IMR-90 (cell line): ENCODE data around the gene LMX1A. TPM values are rescaled to one million over a fixed set of nuclear protein-coding genes. Genes with fewer than 3 reads are reported as not detected.

Experiments used
- ATAC-seq: fragments of 200-7000 bp; cut with Tn5 transposase; 2 replicates; pipeline ENCODE4 v1.9.1; 2020; ENCODE audit warnings: low read depth, mild to moderate bottlenecking, moderate library complexity
- BruUV-seq: library from RNA; stranded (reverse); fragments of 400-500 nt; replicated peaks from 2 replicates; lab custom pipeline; 2021; lab: Mats Ljungman, UMichigan
- CTCF ChIA-PET: fragments of 300-600 bp; formaldehyde crosslinking; extraction: SDS; loops from one replicate; lab custom pipeline; 2021; ENCODE audit warnings: antibody characterized with exemption; lab: Yijun Ruan, JAX
- POLR2A ChIA-PET: fragments of 300-600 bp; sonication (Branson Sonifier 250); formaldehyde crosslinking; loops from one replicate; lab custom pipeline; 2022; ENCODE audit warnings: antibody characterized with exemption; ENCODE audit not compliant: unreplicated experiment; lab: Charles Lee
- DNase-seq: peaks from one replicate; pipeline ENCODE4 v3.0.0; 2013
- H2AFZ ChIP-seq: replicated peaks from 2 replicates; pipeline ENCODE3; 2013; ENCODE audit warnings: low read length, mild to moderate bottlenecking; ENCODE audit not compliant: poor library complexity
- H2AK5ac ChIP-seq: 2 replicates; pipeline ENCODE4 v1.6.1; 2013; ENCODE audit warnings: low read depth, low read length, inconsistent platforms
- H2AK9ac ChIP-seq: replicated peaks from 2 replicates; pipeline ENCODE3; 2013; ENCODE audit warnings: mild to moderate bottlenecking, low read depth, low read length, moderate library complexity; ENCODE audit not compliant: poor library complexity
- H2BK120ac ChIP-seq: 2 replicates; pipeline ENCODE4 v1.6.1; 2013; ENCODE audit warnings: low read depth, low read length, inconsistent platforms
- H2BK15ac ChIP-seq: 3 replicates; pipeline ENCODE4 v1.6.1; 2013; ENCODE audit warnings: low read depth, low read length, inconsistent platforms
- H2BK20ac ChIP-seq: 2 replicates; pipeline ENCODE4 v1.6.1; 2013; ENCODE audit warnings: low read depth, mild to moderate bottlenecking, inconsistent platforms, low read length, moderate library complexity
- H2BK5ac ChIP-seq: 2 replicates; pipeline ENCODE4 v1.6.1; 2013; ENCODE audit warnings: mild to moderate bottlenecking, low read depth, low read length, inconsistent platforms; ENCODE audit not compliant: poor library complexity, severe bottlenecking
- H3K14ac ChIP-seq: replicated peaks from 2 replicates; pipeline ENCODE4 v1.6.1; 2013; ENCODE audit warnings: low read depth, low read length, inconsistent platforms
- H3K18ac ChIP-seq: 2 replicates; pipeline ENCODE4 v1.6.1; 2013; ENCODE audit warnings: low read depth, low read length, control low read depth
- H3K23ac ChIP-seq: 2 replicates; pipeline ENCODE4 v1.6.1; 2013; ENCODE audit warnings: low read depth, low read length, inconsistent platforms
- H3K27ac ChIP-seq: 2 replicates; pipeline ENCODE4 v1.5.1; 2013; ENCODE audit warnings: mild to moderate bottlenecking, control low read depth, low read length; ENCODE audit not compliant: insufficient read depth
- H3K27me3 ChIP-seq: 2 replicates; pipeline ENCODE4 v1.6.1; 2013; ENCODE audit warnings: low read length; ENCODE audit not compliant: control insufficient read depth, insufficient read depth
- H3K36me3 ChIP-seq: 2 replicates; pipeline ENCODE4 v1.6.1; 2013; ENCODE audit warnings: low read length, mixed read lengths; ENCODE audit not compliant: control insufficient read depth, insufficient read depth
- H3K4ac ChIP-seq: 2 replicates; pipeline ENCODE4 v1.6.1; 2013; ENCODE audit warnings: low read depth, low read length, inconsistent platforms
- H3K4me1 ChIP-seq: 2 replicates; pipeline ENCODE4 v1.6.1; 2013; ENCODE audit warnings: low read length, mixed read lengths; ENCODE audit not compliant: control insufficient read depth, insufficient read depth
- H3K4me2 ChIP-seq: 2 replicates; pipeline ENCODE4 v1.6.1; 2013; ENCODE audit warnings: low read depth, mild to moderate bottlenecking, control low read depth, low read length, moderate library complexity
- H3K4me3 ChIP-seq: 2 replicates; pipeline ENCODE4 v1.5.1; 2013; ENCODE audit warnings: low read depth, mild to moderate bottlenecking, control low read depth, low read length, moderate library complexity; ENCODE audit not compliant: insufficient read depth
- H3K56ac ChIP-seq: 2 replicates; pipeline ENCODE4 v1.6.1; 2013; ENCODE audit warnings: low read length, inconsistent platforms; ENCODE audit not compliant: insufficient read depth; ENCODE audit errors: extremely low read depth
- H3K79me1 ChIP-seq, 2 experiments: 2 replicates each; pipeline ENCODE4 v1.6.1; 2013; ENCODE audit warnings: low read length in 2 of 2, inconsistent platforms in 1 of 2, low read depth in 1 of 2
- H3K9ac ChIP-seq: 2 replicates; pipeline ENCODE4 v1.6.1; 2013; ENCODE audit warnings: low read depth, low read length, control low read depth
- H3K9me1 ChIP-seq: 2 replicates; pipeline ENCODE4 v1.6.1; 2013; ENCODE audit warnings: low read length, inconsistent platforms; ENCODE audit not compliant: insufficient read depth
- H3K9me3 ChIP-seq: 2 replicates; pipeline ENCODE4 v1.6.1; 2013; ENCODE audit warnings: low read length; ENCODE audit not compliant: control insufficient read depth, insufficient read depth
- H4K20me1 ChIP-seq: 2 replicates; pipeline ENCODE4 v1.6.1; 2013; ENCODE audit warnings: low read length, inconsistent platforms; ENCODE audit not compliant: insufficient read depth
- H4K5ac ChIP-seq: 2 replicates; pipeline ENCODE4 v1.6.1; 2013; ENCODE audit warnings: mild to moderate bottlenecking, low read depth, low read length, control low read depth
- H4K8ac ChIP-seq, 2 experiments: 2 replicates each; pipeline ENCODE4 v1.6.1; 2013; ENCODE audit warnings: low read depth in 2 of 2, low read length in 2 of 2, control low read depth in 1 of 2, inconsistent platforms in 1 of 2
- H4K91ac ChIP-seq: 2 replicates; pipeline ENCODE4 v1.6.1; 2013; ENCODE audit warnings: low read depth, low read length, inconsistent platforms; ENCODE audit not compliant: insufficient read depth
- BHLHE40 ChIP-seq: fragments of 150-350 bp; IDR thresholded peaks from 2 replicates; pipeline ENCODE4 v1.6.1; 2016; ENCODE audit warnings: mild to moderate bottlenecking, low read depth, low read length
- CEBPB ChIP-seq: IDR thresholded peaks from 2 replicates; pipeline ENCODE4 v1.6.1; 2012; ENCODE audit warnings: low read depth, low read length, improper control_type of control experiment
- CHD1 ChIP-seq: IDR thresholded peaks from 2 replicates; pipeline ENCODE4 v1.6.1; 2012; ENCODE audit warnings: low read depth, low read length, improper control_type of control experiment
- FOS ChIP-seq: fragments of 150-350 bp; IDR thresholded peaks from 2 replicates; pipeline ENCODE4 v1.6.1; 2016; ENCODE audit warnings: low read depth, low read length
- MAFK ChIP-seq: IDR thresholded peaks from 2 replicates; pipeline ENCODE4 v1.6.1; 2012; ENCODE audit warnings: low read depth, low read length, improper control_type of control experiment
- MAZ ChIP-seq: IDR thresholded peaks from 2 replicates; pipeline ENCODE4 v1.6.1; 2012; ENCODE audit warnings: low read depth, mild to moderate bottlenecking, low read length, improper control_type of control experiment, moderate library complexity, borderline replicate concordance
- MXI1 ChIP-seq: IDR thresholded peaks from 2 replicates; pipeline ENCODE4 v1.6.1; 2012; ENCODE audit warnings: low read depth, mild to moderate bottlenecking, low read length, moderate library complexity, borderline replicate concordance
- NFE2L2 ChIP-seq: fragments of 150-350 bp; IDR thresholded peaks from 2 replicates; pipeline ENCODE4 v1.6.1; 2016; ENCODE audit warnings: low read depth, mild to moderate bottlenecking, low read length
- POLR2A ChIP-seq: IDR thresholded peaks from 2 replicates; pipeline ENCODE4 v1.6.1; 2012; ENCODE audit warnings: mild to moderate bottlenecking, low read depth, low read length
- RAD21 ChIP-seq: IDR thresholded peaks from 2 replicates; pipeline ENCODE4 v1.6.1; 2012; ENCODE audit warnings: low read length, improper control_type of control experiment
- RCOR1 ChIP-seq: IDR thresholded peaks from 2 replicates; pipeline ENCODE4 v1.6.1; 2012; ENCODE audit warnings: mild to moderate bottlenecking, low read length, improper control_type of control experiment; ENCODE audit not compliant: insufficient replicate concordance
- RFX5 ChIP-seq: IDR thresholded peaks from 2 replicates; pipeline ENCODE4 v1.8.0; 2012; ENCODE audit warnings: low read depth, mild to moderate bottlenecking, low read length, moderate library complexity
- SMC3 ChIP-seq: fragments of 150-350 bp; IDR thresholded peaks from 2 replicates; pipeline ENCODE4 v1.6.1; 2016; ENCODE audit warnings: low read depth, mild to moderate bottlenecking, antibody characterized with exemption, low read length, moderate library complexity
- WGBS, 2 experiments: methylation state at CpG; one replicate each; pipeline versions ENCODE4 v1.1.5 to v1.1.7; 2013; ENCODE audit warnings: missing lambda C conversion rate in 2 of 2; ENCODE audit not compliant: insufficient read length in 1 of 2; ENCODE audit errors: extremely low coverage in 2 of 2; 5-methylcytosine and 5-hydroxymethylcytosine counted together
- dilution Hi-C: fragments of 300-500 bp; cut with HindIII; formaldehyde crosslinking; loops from one replicate; pipeline ENCODE4 v1.14.3; 2018; ENCODE audit warnings: low sequenced_read_pairs; ENCODE audit not compliant: unreplicated experiment
- in situ Hi-C: fragments of 300-500 bp; cut with MboI; formaldehyde crosslinking; loops from 3 replicates; pipeline ENCODE4 v1.14.3; 2019; ENCODE audit warnings: low sequenced_read_pairs, inconsistent platforms, mixed read lengths
- intact Hi-C: fragments of 100-400 bp; cut with micrococcal nuclease; formaldehyde crosslinking; loops from 2 replicates; pipeline ENCODE4 v1.10.0; 2022
- polyA plus RNA-seq, 3 experiments: library from polyadenylated mRNA; depleted of rRNA; stranded (reverse); fragments of >200 nt; gene quantifications; 2 replicates each; pipeline ENCODE4 v1.2.3, GENCODE V29; 2012; ENCODE audit warnings: low replicate concordance in 1 of 3
- total RNA-seq: library from RNA; depleted of rRNA; stranded (reverse); fragments of >200 nt; gene quantifications from 2 replicates; pipeline ENCODE4 v1.2.3, GENCODE V29; 2012
- TF ChIP-seq, protein P1 (sequence below): fragments of 150-350 bp; IDR thresholded peaks from 2 replicates; pipeline ENCODE4 v1.6.1; 2016; ENCODE audit warnings: low read depth, mild to moderate bottlenecking, low read length, moderate library complexity, borderline replicate concordance
- TF ChIP-seq, protein P2 (sequence below): conservative IDR thresholded peaks from 2 replicates; pipeline ENCODE4 v1.5.1; 2012; ENCODE audit warnings: mild to moderate bottlenecking, low read depth, low read length, improper control_type of control experiment
- TF ChIP-seq, protein P3 (sequence below): fragments of 150-350 bp; IDR thresholded peaks from 2 replicates; pipeline ENCODE4 v1.6.1; 2017; ENCODE audit warnings: mild to moderate bottlenecking, antibody characterized with exemption, low read length, low read depth

The LMX1A gene
- total and polyA plus RNA-seq, 2 of the 4 experiments (the other 2 are of a cell fraction): not detected

DNA sequence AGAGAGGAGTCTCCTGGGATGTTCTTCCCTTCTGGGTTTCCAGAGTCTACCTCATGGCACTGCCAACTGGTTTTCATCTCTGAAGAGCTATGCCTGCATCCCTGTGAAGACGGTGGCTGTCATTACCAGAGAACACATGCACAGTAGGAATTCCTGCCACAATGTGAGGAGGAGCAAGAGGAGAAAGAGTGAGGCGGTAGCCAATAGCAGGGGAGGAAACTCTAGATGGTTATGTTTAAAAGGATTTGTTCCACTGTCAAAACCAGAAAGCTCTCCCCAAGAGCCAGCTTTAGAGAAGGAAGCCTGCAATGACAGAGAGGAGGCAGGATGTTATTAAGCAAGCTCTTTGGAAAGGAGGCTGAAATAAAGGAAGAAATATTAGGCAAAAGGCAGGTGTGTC is 12.3 kb downstream of the LMX1A start:
- no CpG with 5 or more reads among the region's 2 CpGs for WGBS, 2 experiments
- Histone ChIP-seq H4K8ac (no peak overlapping the region), H3K23ac (no peak overlapping the region), H3K4me2 (no peak overlapping the region), H4K5ac (no peak overlapping the region), H3K9me1 (no peaks in the 10 kb centered on the region), H3K56ac (no peak overlapping the region), H2AK5ac (no peak overlapping the region), H2BK120ac (no peak overlapping the region), H3K4me1 (no peaks in the 10 kb centered on the region), H2BK5ac (no peak overlapping the region), H3K36me3 (no peaks in the 10 kb centered on the region), H3K14ac (no peak overlapping the region), H3K18ac (no peak overlapping the region), H3K9me3 (no peaks in the 10 kb centered on the region), H3K4me3 (no peak overlapping the region), H3K27me3 (peaks cover 1% of the 10 kb centered on the region; the same call in 1 of the 2 replicates), H3K9ac (no peak overlapping the region), H4K20me1 (no peaks in the 10 kb centered on the region), H2BK15ac (no peak overlapping the region), H4K91ac (no peak overlapping the region), H2BK20ac (no peak overlapping the region), H3K79me1 (no peaks in the 10 kb centered on the region), H2AK9ac (no peak overlapping the region), H2AFZ (no peak overlapping the region), H3K27ac (no peak overlapping the region), H3K4ac (no peak overlapping the region)
- in situ Hi-C loops: no loop called here
- ChIA-PET POLR2A (no interaction called here), CTCF (no interaction called here)
- no peak for DNase-seq
- intact Hi-C loops: no loop called here
- TF ChIP-seq, protein P1, sequence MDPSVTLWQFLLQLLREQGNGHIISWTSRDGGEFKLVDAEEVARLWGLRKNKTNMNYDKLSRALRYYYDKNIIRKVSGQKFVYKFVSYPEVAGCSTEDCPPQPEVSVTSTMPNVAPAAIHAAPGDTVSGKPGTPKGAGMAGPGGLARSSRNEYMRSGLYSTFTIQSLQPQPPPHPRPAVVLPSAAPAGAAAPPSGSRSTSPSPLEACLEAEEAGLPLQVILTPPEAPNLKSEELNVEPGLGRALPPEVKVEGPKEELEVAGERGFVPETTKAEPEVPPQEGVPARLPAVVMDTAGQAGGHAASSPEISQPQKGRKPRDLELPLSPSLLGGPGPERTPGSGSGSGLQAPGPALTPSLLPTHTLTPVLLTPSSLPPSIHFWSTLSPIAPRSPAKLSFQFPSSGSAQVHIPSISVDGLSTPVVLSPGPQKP: no peak
- TF ChIP-seq POLR2A: no peak
- no peak for TF ChIP-seq SMC3
- TF ChIP-seq BHLHE40: no peak
- TF ChIP-seq, protein P2, sequence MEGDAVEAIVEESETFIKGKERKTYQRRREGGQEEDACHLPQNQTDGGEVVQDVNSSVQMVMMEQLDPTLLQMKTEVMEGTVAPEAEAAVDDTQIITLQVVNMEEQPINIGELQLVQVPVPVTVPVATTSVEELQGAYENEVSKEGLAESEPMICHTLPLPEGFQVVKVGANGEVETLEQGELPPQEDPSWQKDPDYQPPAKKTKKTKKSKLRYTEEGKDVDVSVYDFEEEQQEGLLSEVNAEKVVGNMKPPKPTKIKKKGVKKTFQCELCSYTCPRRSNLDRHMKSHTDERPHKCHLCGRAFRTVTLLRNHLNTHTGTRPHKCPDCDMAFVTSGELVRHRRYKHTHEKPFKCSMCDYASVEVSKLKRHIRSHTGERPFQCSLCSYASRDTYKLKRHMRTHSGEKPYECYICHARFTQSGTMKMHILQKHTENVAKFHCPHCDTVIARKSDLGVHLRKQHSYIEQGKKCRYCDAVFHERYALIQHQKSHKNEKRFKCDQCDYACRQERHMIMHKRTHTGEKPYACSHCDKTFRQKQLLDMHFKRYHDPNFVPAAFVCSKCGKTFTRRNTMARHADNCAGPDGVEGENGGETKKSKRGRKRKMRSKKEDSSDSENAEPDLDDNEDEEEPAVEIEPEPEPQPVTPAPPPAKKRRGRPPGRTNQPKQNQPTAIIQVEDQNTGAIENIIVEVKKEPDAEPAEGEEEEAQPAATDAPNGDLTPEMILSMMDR: no peak
- no peak for TF ChIP-seq FOS
- no peak for TF ChIP-seq NFE2L2
- TF ChIP-seq RFX5: no peak
- TF ChIP-seq CEBPB: no peak
- TF ChIP-seq, protein P3, sequence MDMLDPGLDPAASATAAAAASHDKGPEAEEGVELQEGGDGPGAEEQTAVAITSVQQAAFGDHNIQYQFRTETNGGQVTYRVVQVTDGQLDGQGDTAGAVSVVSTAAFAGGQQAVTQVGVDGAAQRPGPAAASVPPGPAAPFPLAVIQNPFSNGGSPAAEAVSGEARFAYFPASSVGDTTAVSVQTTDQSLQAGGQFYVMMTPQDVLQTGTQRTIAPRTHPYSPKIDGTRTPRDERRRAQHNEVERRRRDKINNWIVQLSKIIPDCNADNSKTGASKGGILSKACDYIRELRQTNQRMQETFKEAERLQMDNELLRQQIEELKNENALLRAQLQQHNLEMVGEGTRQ: no peak
- no peak for TF ChIP-seq CHD1
- no peak for TF ChIP-seq RCOR1
- no peak for TF ChIP-seq MXI1
- TF ChIP-seq MAZ: no peak
- no peak for TF ChIP-seq RAD21
- no peak for TF ChIP-seq MAFK
- no peak for ATAC-seq
- no TSS peak for BruUV-seq
- dilution Hi-C loops: no loop called here
